Fibroblast of lung (primary cell): ENCODE results near the gene SSB.

Source experiments
- CTCF ChIP-seq, 2 donors: IDR thresholded peaks in 1 of 2; conservative IDR thresholded peaks in 1 of 2; 1 replicate in 1 of 2; 2 replicates in 1 of 2; pipeline ENCODE4 v1.5.1; 2011 to 2012; ENCODE audit warnings: low read length in 2 of 2, control low read depth in 1 of 2, inconsistent platforms in 1 of 2, low read depth in 1 of 2, mild to moderate bottlenecking in 1 of 2
- EZH2 ChIP-seq: IDR thresholded peaks from 2 replicates; pipeline ENCODE4 v1.5.1; 2012; ENCODE audit warnings: low read length, control low read depth, mild to moderate bottlenecking; ENCODE audit errors: missing control alignments

GRCh38 chr2:169840747-169841142, 42.1 kb downstream of the SSB start:
- TF ChIP-seq CTCF (conservative IDR thresholded peaks at IDR 0.05 in 1 of 2, IDR thresholded peaks at IDR 0.05 in 1 of 2; ENCODE audit: low read depth in 1 of 2, low read length in 2 of 2) (no peak), EZH2 (no peak)
